Gastroesophageal sphincter (tissue), 3 donors: ENCODE measurements around the gene SLC52A3.
"Not testable (repeated sequence)": the region's sequence is repeated elsewhere in the genome, so short reads cannot be mapped to it uniquely, and the experiment has no call there.

Experiments used
- CTCF ChIP-seq, 4 experiments: fragments of 200-600 bp in 2 of 4; fragments of 450-650 bp in 2 of 4; sonication (generic) in 1 of 4; IDR thresholded peaks; one replicate each; pipeline ENCODE4 v1.5.1; 2017 to 2019; ENCODE audit warnings: antibody characterized with exemption in 4 of 4, mild to moderate bottlenecking in 2 of 4, moderate library complexity in 2 of 4
- EP300 ChIP-seq: sonication (generic); formaldehyde crosslinking; IDR thresholded peaks from one replicate; pipeline ENCODE4 v1.6.1; 2017; ENCODE audit warnings: antibody characterized with exemption, mild to moderate bottlenecking
- POLR2A ChIP-seq, 2 donors: fragments of 450-650 bp; IDR thresholded peaks; one replicate each; pipeline ENCODE4 v1.6.1; 2017; ENCODE audit warnings: antibody characterized with exemption in 2 of 2, mild to moderate bottlenecking in 2 of 2, moderate library complexity in 1 of 2
- POLR2AphosphoS5 ChIP-seq: sonication (generic); formaldehyde crosslinking; IDR thresholded peaks from one replicate; pipeline ENCODE4 v1.6.1; 2017; ENCODE audit warnings: antibody characterized with exemption

GRCh38 chr20:724797-725196 lies 43.5 kb downstream of the SLC52A3 start:
- TF ChIP-seq CTCF (IDR thresholded peaks at IDR 0.05); POLR2A (IDR thresholded peaks at IDR 0.05); POLR2AphosphoS5; EP300: not testable (repeated sequence)
